Left renal pelvis (tissue), 4 donors: Measurements from ENCODE around the gene ZBED5. TPM values are rescaled to one million over a fixed set of nuclear protein-coding genes. Genes with fewer than 3 reads are reported as not detected.

Experiments used
- polyA plus RNA-seq, 4 donors: library from polyadenylated mRNA; unstranded; fragments of 120-200 nt; gene quantifications; one replicate each; pipeline ENCODE4 v1.2.1, GENCODE V29; 2013; ENCODE audit not compliant: insufficient read length in 4 of 4

ZBED5 gene
- polyA plus RNA-seq, 4 donors: 97.4 to 130 (median 110) TPM

Other genes starting within 250 kb of the ZBED5 start
- 10 to 100 TPM in 3 of 4 donors, 1 to 10 TPM in 1; 7.9 to 11.9 (median 10.7) TPM for gene IRAG1, start 164.3 kb downstream of the ZBED5 start, polyA plus RNA-seq
- gene CTR9, start 106.8 kb downstream of the ZBED5 start, polyA plus RNA-seq: 10 to 100 TPM; 44.2 to 71.4 (median 67.7) TPM
- gene EIF4G2, start 49.1 kb downstream of the ZBED5 start, polyA plus RNA-seq: 100 to 1,000 TPM; 807 to 968 (median 890) TPM